Ovary (tissue), 9 donors: ENCODE data around the gene ENSA. TPM values are rescaled to one million over a fixed set of nuclear protein-coding genes. Genes with fewer than 3 reads are reported as not detected.
"Not testable (repeated sequence)": the region's sequence is repeated elsewhere in the genome, so short reads cannot be mapped to it uniquely, and the experiment has no call there.

Experiments
- DNase-seq, 5 donors: peaks; one replicate each; pipeline ENCODE4 v3.0.0-alpha.2; 2019 to 2020
- H3K27ac ChIP-seq, 2 donors: fragments of 200-600 bp; one replicate each; pipeline versions ENCODE4 v1.5.1 to v1.8.0; 2019 to 2022
- H3K27me3 ChIP-seq: fragments of 200-600 bp; one replicate; pipeline ENCODE4 v1.8.0; 2022
- H3K36me3 ChIP-seq: fragments of 200-600 bp; sonication (generic); one replicate; pipeline ENCODE4 v1.5.1; 2019
- H3K4me1 ChIP-seq: one replicate; pipeline ENCODE4 v1.8.1; 2013; ENCODE audit warnings: mild to moderate bottlenecking, moderate library complexity; ENCODE audit not compliant: insufficient read depth
- H3K4me3 ChIP-seq: fragments of 200-600 bp; sonication (generic); one replicate; pipeline ENCODE4 v1.5.1; 2017
- H3K9me3 ChIP-seq, 2 donors: fragments of 200-600 bp in 1 of 2; sonication (generic) in 1 of 2; one replicate each; pipeline versions ENCODE4 v1.5.1 to v1.8.1; 2013 to 2019; ENCODE audit warnings: mild to moderate bottlenecking in 1 of 2, moderate library complexity in 1 of 2
- EP300 ChIP-seq: sonication (generic); formaldehyde crosslinking; IDR thresholded peaks from one replicate; pipeline ENCODE4 v1.6.1; 2017; ENCODE audit warnings: antibody characterized with exemption
- POLR2A ChIP-seq: fragments of 450-650 bp; IDR thresholded peaks from one replicate; pipeline ENCODE4 v1.6.1; 2017; ENCODE audit warnings: antibody characterized with exemption, mild to moderate bottlenecking, moderate library complexity
- WGBS, 3 donors: extraction: QIAGEN DNeasy Blood & Tissue Kit in 1 of 3; methylation state at CpG; one replicate each; pipeline versions ENCODE4 v1.1.5 to v1.1.7; 2013 to 2017; 5-methylcytosine and 5-hydroxymethylcytosine counted together
- intact Hi-C, 4 donors: fragments of 100-400 bp; cut with DNase I; formaldehyde crosslinking; loops; one replicate each; pipeline versions ENCODE4 v1.11.0 to v1.15.1; 2022 to 2023
- polyA plus RNA-seq, 2 donors: library from polyadenylated mRNA; stranded (reverse); fragments of 200-250 nt in 1 of 2; fragments of 350-450 nt in 1 of 2; fragmentation: Illumina TruSeq in 1 of 2; extraction: RNeasy Lipid Tissue Mini Kit (QIAGEN cat#74804) in 1 of 2; gene quantifications; one replicate each; pipeline ENCODE4 v1.2.3, GENCODE V29; 2013 to 2014
- total RNA-seq, 7 donors: library from RNA; depleted of rRNA in 2 of 7; stranded (reverse); fragments of >200 nt in 2 of 7; fragmentation: NEBNext Ultra II Directional in 3 of 7; extraction: Animal tissue kit (Norgen Biotek cat#: 25700) in 3 of 7; gene quantifications; one replicate each; pipeline versions ENCODE4 v1.1.0 to v1.2.4, GENCODE V29; 2016 to 2023
- TF ChIP-seq, protein P1 (sequence below), 3 donors: fragments of 450-650 bp in 2 of 3; fragments of 200-600 bp in 1 of 3; IDR thresholded peaks; one replicate each; pipeline versions ENCODE4 v1.5.1 to v1.8.0; 2016 to 2022; ENCODE audit warnings: antibody characterized with exemption in 3 of 3, mild to moderate bottlenecking in 1 of 3
- donor health status: DM: no; HTN: no; CAD: no; lungs with moderate emphysema.
- donor health status: DM: no; HTN: no; CAD: no.
- donor health status: Bipolar disorder and iron deficiency.
- donor health status: DM: yes; HTN: yes; CAD: no.
- donor health status: DM: no; HTN: no; CAD: no.
- donor health status: DM: yes; HTN: yes; CAD: no.

Gene ENSA
- total and polyA plus RNA-seq, 9 donors, result 111 to 196 (median 152) TPM

DNA sequence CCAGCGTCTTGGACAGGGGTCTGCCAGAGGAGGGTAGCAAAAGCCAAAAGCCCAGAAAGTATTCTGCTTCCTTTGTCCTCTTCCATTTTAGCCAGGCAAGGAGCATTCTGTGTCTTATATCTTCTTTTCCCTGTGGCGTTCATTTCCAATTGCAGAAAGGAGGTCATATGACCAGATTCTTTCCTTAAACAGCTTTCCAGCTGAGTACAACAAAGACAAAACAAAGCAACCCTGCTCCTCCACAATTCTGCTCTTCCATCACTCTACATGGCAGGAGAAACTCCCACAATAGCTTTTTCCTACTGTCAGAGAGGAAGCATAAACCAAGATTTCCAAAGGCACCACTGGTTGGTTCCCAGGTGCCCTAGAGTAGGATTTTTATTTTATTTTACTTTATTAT is 19.7 kb downstream of the ENSA start:
- Histone ChIP-seq H3K36me3 (no peaks in the 10 kb centered on the region), H3K27me3 (no peaks in the 10 kb centered on the region), H3K9me3 (no peaks in the 10 kb centered on the region), H3K4me1 (peaks cover 15% of the 10 kb centered on the region), H3K4me3 (no peak overlapping the region), H3K27ac (peak overlapping the region; percentile 32 to 81)
- WGBS, 3 donors, result 5 to 10% (median 6%) methylated on average over 2 of the region's 2 CpGs
- DNase-seq, result no peak
- intact Hi-C loops, result loop anchor here in 1 of 4 donors (5.0 kb wide), 1 partner anchor 42 kb away; no protein-coding TSS in a partner anchor
- no peak for TF ChIP-seq EP300
- TF ChIP-seq POLR2A, result no peak
- TF ChIP-seq, protein P1, sequence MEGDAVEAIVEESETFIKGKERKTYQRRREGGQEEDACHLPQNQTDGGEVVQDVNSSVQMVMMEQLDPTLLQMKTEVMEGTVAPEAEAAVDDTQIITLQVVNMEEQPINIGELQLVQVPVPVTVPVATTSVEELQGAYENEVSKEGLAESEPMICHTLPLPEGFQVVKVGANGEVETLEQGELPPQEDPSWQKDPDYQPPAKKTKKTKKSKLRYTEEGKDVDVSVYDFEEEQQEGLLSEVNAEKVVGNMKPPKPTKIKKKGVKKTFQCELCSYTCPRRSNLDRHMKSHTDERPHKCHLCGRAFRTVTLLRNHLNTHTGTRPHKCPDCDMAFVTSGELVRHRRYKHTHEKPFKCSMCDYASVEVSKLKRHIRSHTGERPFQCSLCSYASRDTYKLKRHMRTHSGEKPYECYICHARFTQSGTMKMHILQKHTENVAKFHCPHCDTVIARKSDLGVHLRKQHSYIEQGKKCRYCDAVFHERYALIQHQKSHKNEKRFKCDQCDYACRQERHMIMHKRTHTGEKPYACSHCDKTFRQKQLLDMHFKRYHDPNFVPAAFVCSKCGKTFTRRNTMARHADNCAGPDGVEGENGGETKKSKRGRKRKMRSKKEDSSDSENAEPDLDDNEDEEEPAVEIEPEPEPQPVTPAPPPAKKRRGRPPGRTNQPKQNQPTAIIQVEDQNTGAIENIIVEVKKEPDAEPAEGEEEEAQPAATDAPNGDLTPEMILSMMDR (IDR thresholded peaks at IDR 0.05), result no peak

DNA sequence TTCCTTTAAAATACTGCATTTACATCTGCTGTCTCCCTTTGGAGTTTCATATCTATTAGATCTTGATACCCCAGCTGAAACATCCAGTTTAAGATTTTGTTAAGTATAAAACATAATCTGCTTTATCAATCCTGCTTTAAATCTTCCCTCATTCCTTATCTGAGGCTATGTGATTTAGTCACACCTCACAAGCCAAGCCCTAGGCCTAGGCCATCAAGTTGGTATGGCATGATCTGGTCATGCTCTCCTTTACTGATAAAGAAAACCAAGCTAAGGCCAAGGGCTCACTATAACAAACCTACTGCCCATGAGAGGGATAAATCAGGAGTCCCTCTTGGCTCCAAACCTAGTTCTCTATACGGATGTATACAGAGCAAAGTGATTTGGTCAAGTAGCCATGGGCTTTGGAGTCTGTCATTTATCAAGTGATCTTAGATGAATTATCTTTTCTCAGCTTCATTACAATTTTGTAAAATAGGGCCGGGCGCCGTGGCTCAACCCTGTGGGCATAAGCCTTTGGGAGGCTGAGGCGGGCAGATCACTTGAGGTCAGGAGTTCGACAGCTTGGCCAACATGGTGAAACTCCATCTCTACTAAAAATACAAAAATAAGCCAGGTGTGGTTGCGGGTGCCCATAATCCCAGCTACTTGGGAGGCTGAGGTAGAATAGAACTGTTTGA is 22.8 kb downstream of the ENSA start:
- DNase-seq, result no peak
- no peaks in the 10 kb centered on the region for H3K27me3 ChIP-seq
- intact Hi-C loops, result no loop called here
- TF ChIP-seq, protein P1 (IDR thresholded peaks at IDR 0.05), result no peak
- TF ChIP-seq EP300, result no peak
- no peak for TF ChIP-seq POLR2A
- no peak overlapping the region for H3K27ac ChIP-seq
- WGBS, 3 donors, result 96 to 97% (median 97%) methylated on average over 7 of the region's 7 CpGs
- no peaks in the 10 kb centered on the region for H3K9me3 ChIP-seq
- peaks cover 17% of the 10 kb centered on the region for H3K4me1 ChIP-seq
- no peak overlapping the region for H3K4me3 ChIP-seq
- no peaks in the 10 kb centered on the region for H3K36me3 ChIP-seq

DNA sequence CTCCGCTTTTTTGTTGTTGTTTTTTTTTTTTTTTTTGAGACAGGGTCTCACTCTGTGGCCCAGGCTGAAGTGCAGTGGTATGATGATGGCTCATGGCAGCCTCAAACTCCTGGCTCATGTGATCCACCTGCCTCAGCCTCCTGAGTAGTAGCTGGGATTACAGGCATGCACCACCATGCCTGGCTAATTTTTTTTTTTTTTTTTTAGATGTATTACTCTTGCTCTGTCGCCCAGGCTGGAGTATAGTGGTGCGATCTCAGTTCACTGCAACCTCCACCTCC is 24.0 kb downstream of the ENSA start:
- intact Hi-C loops, H3K9me3 ChIP-seq, H3K27me3 ChIP-seq, DNase-seq, H3K36me3 ChIP-seq, H3K4me3 ChIP-seq: not testable (repeated sequence)
- peaks cover 14% of the 10 kb centered on the region for H3K4me1 ChIP-seq
- 91 to 99% (median 97%) methylated on average over 3 of the region's 3 CpGs for WGBS, 3 donors
- H3K27ac ChIP-seq, result peak overlapping the region; percentile 68 to 89

DNA sequence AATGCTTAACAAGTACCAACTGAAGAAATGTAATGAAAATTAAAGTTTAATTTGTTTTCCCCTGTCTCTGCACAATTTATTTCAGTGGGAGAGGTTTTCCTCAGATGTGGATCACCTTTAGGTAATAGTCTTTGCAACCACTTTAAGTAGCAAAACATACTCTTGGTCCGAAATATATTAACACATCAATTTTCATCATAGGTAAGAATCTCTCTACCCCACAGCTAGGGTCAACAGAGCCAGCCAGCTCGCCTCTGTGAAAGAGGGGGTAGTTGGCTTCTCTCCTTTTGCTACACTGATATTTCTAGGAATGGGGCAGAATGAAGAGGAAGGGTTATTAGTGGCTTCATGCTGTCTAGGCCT is 25.2 kb downstream of the ENSA start:
- Histone ChIP-seq H3K36me3 (no peaks in the 10 kb centered on the region), H3K4me1 (peaks cover 12% of the 10 kb centered on the region), H3K27me3 (no peaks in the 10 kb centered on the region), H3K27ac (peak overlapping the region; percentile 81 to 89), H3K4me3 (no peak overlapping the region), H3K9me3 (no peaks in the 10 kb centered on the region)
- no peak for DNase-seq
- intact Hi-C loops, result no loop called here
- TF ChIP-seq EP300, result no peak
- no peak for TF ChIP-seq POLR2A
- TF ChIP-seq, protein P1 (IDR thresholded peaks at IDR 0.05), result no peak
- 76 to 88% (median 84%) methylated on average over 2 of the region's 2 CpGs for WGBS, 3 donors

DNA sequence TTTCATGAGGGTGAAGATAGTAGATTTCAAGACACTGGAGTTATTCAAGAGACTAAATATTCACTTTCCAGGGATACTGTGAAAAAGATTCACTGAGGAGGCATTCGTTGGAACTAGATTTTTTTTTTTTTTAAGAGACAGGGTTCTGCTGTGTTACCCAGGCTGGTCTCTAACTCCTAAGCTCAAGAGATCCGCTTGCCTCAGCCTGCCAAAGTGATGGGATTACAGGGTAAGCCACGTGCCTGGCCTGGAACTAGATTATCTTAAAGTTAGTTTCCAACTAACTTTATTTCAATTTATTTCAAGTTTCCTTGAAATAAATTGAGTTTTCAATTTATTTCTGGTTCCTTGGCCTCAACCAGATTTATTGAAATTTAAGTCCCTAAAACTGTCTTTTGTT is 25.7 kb downstream of the ENSA start:
- H3K9me3 ChIP-seq, result no peaks in the 10 kb centered on the region
- no peaks in the 10 kb centered on the region for H3K36me3 ChIP-seq
- peaks cover 9% of the 10 kb centered on the region for H3K4me1 ChIP-seq
- TF ChIP-seq EP300 (no peak), POLR2A (no peak)
- TF ChIP-seq, protein P1 (IDR thresholded peaks at IDR 0.05), result no peak
- no peak for DNase-seq
- H3K27ac ChIP-seq, result peak overlapping the region in 1 of 2 donors; percentile 89
- 72 to 78% (median 75%) methylated on average over 3 of the region's 3 CpGs for WGBS, 3 donors
- H3K27me3 ChIP-seq, result no peaks in the 10 kb centered on the region
- intact Hi-C loops, result no loop called here
- H3K4me3 ChIP-seq, result no peak overlapping the region

DNA sequence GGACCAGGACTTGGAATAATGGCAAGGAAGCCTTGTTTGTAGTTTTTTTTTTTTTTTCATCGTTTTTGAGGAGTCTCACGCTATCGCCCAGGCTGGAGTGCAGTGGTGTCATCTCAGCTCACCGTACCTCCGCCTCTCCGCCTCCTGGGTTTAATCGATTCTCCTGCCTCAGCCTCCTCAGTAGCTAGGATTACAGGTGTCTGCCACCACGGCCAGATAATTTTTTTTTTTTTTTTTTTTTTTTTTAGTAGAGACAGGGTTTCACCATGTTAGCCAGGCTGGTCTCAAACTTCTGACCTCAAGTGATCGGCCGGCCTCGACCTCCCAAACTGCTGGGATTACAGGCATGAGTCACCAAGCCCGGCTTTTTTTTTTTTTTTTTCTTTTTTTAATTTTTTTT is 27.0 kb downstream of the ENSA start:
- H3K9me3 ChIP-seq, H3K36me3 ChIP-seq: not testable (repeated sequence)

More for the DNA sequence above, 27.0 kb downstream of the ENSA start:
- H3K27me3 ChIP-seq, H3K4me1 ChIP-seq, H3K4me3 ChIP-seq, intact Hi-C loops, H3K27ac ChIP-seq, DNase-seq: not testable (repeated sequence)
- 90 to 91% (median 91%) methylated on average over 12 of the region's 12 CpGs for WGBS, 3 donors
